IMR-90 (cell line): ENCODE data around the gene CIRBP. TPM values are rescaled to one million over a fixed set of nuclear protein-coding genes. Genes with fewer than 3 reads are reported as not detected.

Experiments
- NFE2L2 ChIP-seq: fragments of 150-350 bp; IDR thresholded peaks from 2 replicates; pipeline ENCODE4 v1.6.1; 2016; ENCODE audit warnings: low read depth, mild to moderate bottlenecking, low read length
- polyA plus RNA-seq, 3 experiments: library from polyadenylated mRNA; depleted of rRNA; stranded (reverse); fragments of >200 nt; gene quantifications; 2 replicates each; pipeline ENCODE4 v1.2.3, GENCODE V29; 2012; ENCODE audit warnings: low replicate concordance in 1 of 3
- total RNA-seq: library from RNA; depleted of rRNA; stranded (reverse); fragments of >200 nt; gene quantifications from 2 replicates; pipeline ENCODE4 v1.2.3, GENCODE V29; 2012
- TF ChIP-seq, protein P1 (sequence below): fragments of 150-350 bp; IDR thresholded peaks from 2 replicates; pipeline ENCODE4 v1.6.1; 2016; ENCODE audit warnings: low read depth, mild to moderate bottlenecking, low read length, moderate library complexity, borderline replicate concordance

The CIRBP gene
- total and polyA plus RNA-seq, 2 of the 4 experiments (the other 2 are of a cell fraction): 299 to 542 TPM

DNA sequence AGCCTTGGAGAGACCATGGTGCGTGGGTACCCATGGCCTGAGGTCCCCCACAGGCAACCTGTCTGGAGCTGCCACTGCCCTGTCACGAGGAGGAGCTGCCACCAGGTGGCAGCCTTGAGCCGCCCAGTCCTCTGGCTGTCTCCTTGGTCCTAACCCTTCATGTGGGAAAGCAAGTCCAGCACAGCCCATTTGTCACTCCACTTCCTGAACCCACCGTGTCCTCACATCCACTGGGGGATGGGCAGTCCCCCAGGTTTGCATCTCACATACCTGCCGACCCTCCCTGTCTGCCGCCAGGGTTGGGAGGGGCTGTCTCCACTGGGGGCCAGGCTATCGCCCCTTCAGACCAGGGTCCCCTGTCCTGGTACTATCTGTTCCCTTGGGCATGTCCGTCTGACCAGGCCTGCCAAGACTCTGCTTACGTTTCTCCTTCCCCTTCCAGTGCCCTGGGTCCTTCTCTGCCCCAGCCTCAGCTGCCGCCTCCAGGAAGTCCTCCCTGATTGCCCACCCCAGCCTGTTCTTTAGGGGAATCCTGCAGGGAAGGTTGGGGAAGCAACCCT lies 10.7 kb downstream of the CIRBP start (continued):
- TF ChIP-seq, protein P1, sequence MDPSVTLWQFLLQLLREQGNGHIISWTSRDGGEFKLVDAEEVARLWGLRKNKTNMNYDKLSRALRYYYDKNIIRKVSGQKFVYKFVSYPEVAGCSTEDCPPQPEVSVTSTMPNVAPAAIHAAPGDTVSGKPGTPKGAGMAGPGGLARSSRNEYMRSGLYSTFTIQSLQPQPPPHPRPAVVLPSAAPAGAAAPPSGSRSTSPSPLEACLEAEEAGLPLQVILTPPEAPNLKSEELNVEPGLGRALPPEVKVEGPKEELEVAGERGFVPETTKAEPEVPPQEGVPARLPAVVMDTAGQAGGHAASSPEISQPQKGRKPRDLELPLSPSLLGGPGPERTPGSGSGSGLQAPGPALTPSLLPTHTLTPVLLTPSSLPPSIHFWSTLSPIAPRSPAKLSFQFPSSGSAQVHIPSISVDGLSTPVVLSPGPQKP: no peak
- no peak for TF ChIP-seq NFE2L2
